ENCODE data around the gene ADGB.
"Not testable (repeated sequence)": the region's sequence is repeated elsewhere in the genome, so short reads cannot be mapped to it uniquely, and the experiment has no call there.

The ADGB gene

GRCh38 chr6:146829792-146830565 lies 231.2 kb downstream of the ADGB start:
- Histone ChIP-seq H3K4me1 (ENCODE audit: control insufficient read depth, insufficient read depth, low read length, poor library complexity, severe bottlenecking) (no peaks in the 10 kb centered on the region), H3K4me3 (ENCODE audit: insufficient read depth, low read depth, low read length, poor library complexity, severe bottlenecking) (no peak overlapping the region), H3K27me3 (replicated peaks; ENCODE audit: control insufficient read depth, insufficient read depth, low read length, poor library complexity, severe bottlenecking) (no peaks in the 10 kb centered on the region), H3K27ac (ENCODE audit: insufficient read depth, low read length, poor library complexity, severe bottlenecking) (no peak overlapping the region), H3K36me3 (ENCODE audit: control insufficient read depth, insufficient read depth, low read length) (no peaks in the 10 kb centered on the region), H3K9me3 (ENCODE audit: control insufficient read depth, low read length) (no peaks in the 10 kb centered on the region)
- no peak for DNase-seq

- no peaks in the 10 kb centered on the region for H3K27me3 ChIP-seq (replicated peaks; ENCODE audit: control insufficient read depth, insufficient read depth, low read length, poor library complexity, severe bottlenecking)
- no peaks in the 10 kb centered on the region for H3K4me1 ChIP-seq (ENCODE audit: control insufficient read depth, insufficient read depth, low read length, poor library complexity, severe bottlenecking)
- H3K9me3 ChIP-seq (ENCODE audit: control insufficient read depth, low read length), result no peaks in the 10 kb centered on the region
- H3K4me3 ChIP-seq (ENCODE audit: insufficient read depth, low read depth, low read length, poor library complexity, severe bottlenecking), result no peak overlapping the region
- no peak for DNase-seq
- no peak overlapping the region for H3K27ac ChIP-seq (ENCODE audit: insufficient read depth, low read length, poor library complexity, severe bottlenecking)
- H3K36me3 ChIP-seq (ENCODE audit: control insufficient read depth, insufficient read depth, low read length), result no peaks in the 10 kb centered on the region
Observed at GRCh38 chr6:146833157-146833556, 234.4 kb downstream of the ADGB start.

- no peak for DNase-seq
- Histone ChIP-seq H3K27me3 (replicated peaks; ENCODE audit: control insufficient read depth, insufficient read depth, low read length, poor library complexity, severe bottlenecking) (no peaks in the 10 kb centered on the region), H3K4me3 (ENCODE audit: insufficient read depth, low read depth, low read length, poor library complexity, severe bottlenecking) (no peak overlapping the region), H3K36me3 (ENCODE audit: control insufficient read depth, insufficient read depth, low read length) (no peaks in the 10 kb centered on the region), H3K27ac (ENCODE audit: insufficient read depth, low read length, poor library complexity, severe bottlenecking) (no peak overlapping the region), H3K9me3 (ENCODE audit: control insufficient read depth, low read length) (no peaks in the 10 kb centered on the region), H3K4me1 (ENCODE audit: control insufficient read depth, insufficient read depth, low read length, poor library complexity, severe bottlenecking) (no peaks in the 10 kb centered on the region)
Observed at GRCh38 chr6:146840216-146840615, 241.4 kb downstream of the ADGB start.

GRCh38 chr6:146840641-146841040 lies 241.9 kb downstream of the ADGB start:
- Histone ChIP-seq H3K9me3 (ENCODE audit: control insufficient read depth, low read length) (no peaks in the 10 kb centered on the region), H3K36me3 (ENCODE audit: control insufficient read depth, insufficient read depth, low read length) (no peaks in the 10 kb centered on the region), H3K4me1 (ENCODE audit: control insufficient read depth, insufficient read depth, low read length, poor library complexity, severe bottlenecking) (no peaks in the 10 kb centered on the region), H3K27me3 (replicated peaks; ENCODE audit: control insufficient read depth, insufficient read depth, low read length, poor library complexity, severe bottlenecking) (no peaks in the 10 kb centered on the region), H3K4me3 (ENCODE audit: insufficient read depth, low read depth, low read length, poor library complexity, severe bottlenecking) (no peak overlapping the region), H3K27ac (ENCODE audit: insufficient read depth, low read length, poor library complexity, severe bottlenecking) (no peak overlapping the region)
- DNase-seq, result no peak

GRCh38 chr6:146847426-146847825 lies 248.7 kb downstream of the ADGB start:
- Histone ChIP-seq H3K36me3 (ENCODE audit: control insufficient read depth, insufficient read depth, low read length) (no peaks in the 10 kb centered on the region), H3K4me3 (ENCODE audit: insufficient read depth, low read depth, low read length, poor library complexity, severe bottlenecking) (no peak overlapping the region), H3K27ac (ENCODE audit: insufficient read depth, low read length, poor library complexity, severe bottlenecking) (no peak overlapping the region), H3K4me1 (ENCODE audit: control insufficient read depth, insufficient read depth, low read length, poor library complexity, severe bottlenecking) (no peaks in the 10 kb centered on the region), H3K27me3 (replicated peaks; ENCODE audit: control insufficient read depth, insufficient read depth, low read length, poor library complexity, severe bottlenecking) (no peaks in the 10 kb centered on the region), H3K9me3 (ENCODE audit: control insufficient read depth, low read length) (no peaks in the 10 kb centered on the region)
- no peak for DNase-seq

- H3K9me3 ChIP-seq (ENCODE audit: control insufficient read depth, low read length), result no peaks in the 10 kb centered on the region
- no peak overlapping the region for H3K4me3 ChIP-seq (ENCODE audit: insufficient read depth, low read depth, low read length, poor library complexity, severe bottlenecking)
- no peaks in the 10 kb centered on the region for H3K36me3 ChIP-seq (ENCODE audit: control insufficient read depth, insufficient read depth, low read length)
- no peaks in the 10 kb centered on the region for H3K4me1 ChIP-seq (ENCODE audit: control insufficient read depth, insufficient read depth, low read length, poor library complexity, severe bottlenecking)
- H3K27me3 ChIP-seq (replicated peaks; ENCODE audit: control insufficient read depth, insufficient read depth, low read length, poor library complexity, severe bottlenecking), result no peaks in the 10 kb centered on the region
- no peak overlapping the region for H3K27ac ChIP-seq (ENCODE audit: insufficient read depth, low read length, poor library complexity, severe bottlenecking)
- no peak for DNase-seq
Observed at GRCh38 chr6:146850238-146850896, 251.6 kb downstream of the ADGB start.

GRCh38 chr6:146850981-146851380 lies 252.2 kb downstream of the ADGB start:
- H3K4me3 ChIP-seq (ENCODE audit: insufficient read depth, low read depth, low read length, poor library complexity, severe bottlenecking), result no peak overlapping the region
- H3K36me3 ChIP-seq (ENCODE audit: control insufficient read depth, insufficient read depth, low read length), result no peaks in the 10 kb centered on the region
- H3K27me3 ChIP-seq (replicated peaks; ENCODE audit: control insufficient read depth, insufficient read depth, low read length, poor library complexity, severe bottlenecking), result no peaks in the 10 kb centered on the region
- no peak for DNase-seq
- H3K9me3 ChIP-seq (ENCODE audit: control insufficient read depth, low read length), result no peaks in the 10 kb centered on the region
- no peak overlapping the region for H3K27ac ChIP-seq (ENCODE audit: insufficient read depth, low read length, poor library complexity, severe bottlenecking)
- no peaks in the 10 kb centered on the region for H3K4me1 ChIP-seq (ENCODE audit: control insufficient read depth, insufficient read depth, low read length, poor library complexity, severe bottlenecking)

- H3K4me1 ChIP-seq (ENCODE audit: control insufficient read depth, insufficient read depth, low read length, poor library complexity, severe bottlenecking), result no peaks in the 10 kb centered on the region
- no peak overlapping the region for H3K4me3 ChIP-seq (ENCODE audit: insufficient read depth, low read depth, low read length, poor library complexity, severe bottlenecking)
- H3K27me3 ChIP-seq (replicated peaks; ENCODE audit: control insufficient read depth, insufficient read depth, low read length, poor library complexity, severe bottlenecking), result no peaks in the 10 kb centered on the region
- no peaks in the 10 kb centered on the region for H3K9me3 ChIP-seq (ENCODE audit: control insufficient read depth, low read length)
- H3K27ac ChIP-seq (ENCODE audit: insufficient read depth, low read length, poor library complexity, severe bottlenecking), result no peak overlapping the region
- H3K36me3 ChIP-seq (ENCODE audit: control insufficient read depth, insufficient read depth, low read length), result no peaks in the 10 kb centered on the region
- no peak for DNase-seq
Observed at GRCh38 chr6:146851837-146852236, 253.1 kb downstream of the ADGB start.

- H3K27ac ChIP-seq (ENCODE audit: insufficient read depth, low read length, poor library complexity, severe bottlenecking); H3K9me3 ChIP-seq (ENCODE audit: control insufficient read depth, low read length); H3K27me3 ChIP-seq (replicated peaks; ENCODE audit: control insufficient read depth, insufficient read depth, low read length, poor library complexity, severe bottlenecking); H3K4me3 ChIP-seq (ENCODE audit: insufficient read depth, low read depth, low read length, poor library complexity, severe bottlenecking); H3K36me3 ChIP-seq (ENCODE audit: control insufficient read depth, insufficient read depth, low read length); DNase-seq; H3K4me1 ChIP-seq (ENCODE audit: control insufficient read depth, insufficient read depth, low read length, poor library complexity, severe bottlenecking): not testable (repeated sequence)
Observed at GRCh38 chr6:146854521-146855255, 255.9 kb downstream of the ADGB start.

- no peaks in the 10 kb centered on the region for H3K27me3 ChIP-seq (replicated peaks; ENCODE audit: control insufficient read depth, insufficient read depth, low read length, poor library complexity, severe bottlenecking)
- H3K27ac ChIP-seq (ENCODE audit: insufficient read depth, low read length, poor library complexity, severe bottlenecking), result no peak overlapping the region
- H3K36me3 ChIP-seq (ENCODE audit: control insufficient read depth, insufficient read depth, low read length), result no peaks in the 10 kb centered on the region
- no peaks in the 10 kb centered on the region for H3K4me1 ChIP-seq (ENCODE audit: control insufficient read depth, insufficient read depth, low read length, poor library complexity, severe bottlenecking)
- H3K4me3 ChIP-seq (ENCODE audit: insufficient read depth, low read depth, low read length, poor library complexity, severe bottlenecking), result no peak overlapping the region
- H3K9me3 ChIP-seq (ENCODE audit: control insufficient read depth, low read length), result no peaks in the 10 kb centered on the region
- DNase-seq, result no peak
Observed at GRCh38 chr6:146855889-146856288, 257.1 kb downstream of the ADGB start.
